Progenitor cell of endocrine pancreas (in vitro differentiated cells): ENCODE data around the gene GNAI1. TPM values are rescaled to one million over a fixed set of nuclear protein-coding genes. Genes with fewer than 3 reads are reported as not detected.
A peak's percentile ranks its signal among the peaks of the same experiment; 100 is the strongest.

ENCODE experiments used
- DNase-seq: peaks from one replicate; pipeline ENCODE4 v3.0.0; 2021; ENCODE audit warnings: low spot score; ENCODE audit not compliant: unreplicated experiment
- H3K27ac Mint-ChIP-seq: 2 replicates; pipeline ENCODE4 v1.8.0; 2021; ENCODE audit warnings: mild to moderate bottlenecking, moderate library complexity, mixed read lengths
- H3K27me3 Mint-ChIP-seq: 2 replicates; pipeline ENCODE4 v1.8.0; 2021; ENCODE audit warnings: mixed read lengths
- H3K36me3 Mint-ChIP-seq: 2 replicates; pipeline ENCODE4 v1.8.0; 2022; ENCODE audit warnings: mixed read lengths; ENCODE audit not compliant: insufficient read depth
- H3K4me1 Mint-ChIP-seq: 2 replicates; pipeline ENCODE4 v1.8.0; 2021; ENCODE audit warnings: low read depth, mixed read lengths
- H3K4me3 Mint-ChIP-seq: 2 replicates; pipeline ENCODE4 v1.8.0; 2021; ENCODE audit warnings: low read depth, mild to moderate bottlenecking, moderate library complexity, mixed read lengths
- H3K9me3 Mint-ChIP-seq: 2 replicates; pipeline ENCODE4 v1.8.0; 2021; ENCODE audit warnings: low read depth, mixed read lengths
- CTCF ChIP-seq: fragments of 200-600 bp; sonication (generic); IDR thresholded peaks from one replicate; pipeline ENCODE4 v1.5.0; 2021; ENCODE audit warnings: antibody characterized with exemption, mild to moderate bottlenecking; ENCODE audit not compliant: unreplicated experiment
- total RNA-seq: library from RNA; stranded (reverse); gene quantifications from 2 replicates; pipeline ENCODE4 v1.2.1, GENCODE V29; 2021

The GNAI1 gene
- total RNA-seq, 1 donor from 2014 or later, result 50.8 TPM

DNA sequence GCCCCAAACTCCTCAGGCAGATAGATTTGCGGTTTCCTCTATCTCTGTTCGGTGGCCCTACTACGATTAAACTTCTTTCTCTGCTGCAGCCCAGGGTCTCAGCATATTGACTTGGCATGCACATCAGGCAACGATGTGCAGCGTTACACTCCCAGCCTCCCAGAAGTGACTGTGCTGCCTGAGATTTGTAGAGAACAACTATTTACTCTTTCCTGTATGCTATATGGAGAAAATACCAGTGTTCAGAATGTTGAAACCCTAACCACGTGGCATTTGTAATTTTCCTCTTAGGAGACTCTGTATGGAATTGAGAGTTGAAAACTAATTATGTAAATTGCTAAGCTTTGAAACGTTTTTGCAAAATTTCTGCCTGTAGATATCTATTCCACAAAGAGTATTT, 50.9 kb downstream of the GNAI1 start:
- H3K36me3 Mint-ChIP-seq, result peaks cover 1% of the 10 kb centered on the region

GRCh38 chr7:80186721-80187120, 52.1 kb downstream of the GNAI1 start:
- Mint-ChIP-seq H3K27me3 (no peaks in the 10 kb centered on the region), H3K27ac (peak overlapping the region; percentile 56), H3K36me3 (peaks cover 6% of the 10 kb centered on the region), H3K4me3 (no peak overlapping the region), H3K9me3 (peaks cover 5% of the 10 kb centered on the region), H3K4me1 (peaks cover 34% of the 10 kb centered on the region)
- DNase-seq, result no peak
- no peak for TF ChIP-seq CTCF

More for the DNA sequence above, 50.9 kb downstream of the GNAI1 start:
- Mint-ChIP-seq H3K27ac (peak overlapping the region; percentile 16), H3K4me3 (no peak overlapping the region), H3K4me1 (peaks cover 31% of the 10 kb centered on the region), H3K27me3 (no peaks in the 10 kb centered on the region), H3K9me3 (peaks cover 3% of the 10 kb centered on the region)
- no peak for TF ChIP-seq CTCF
- no peak for DNase-seq

GRCh38 chr7:80187279-80187678, 52.6 kb downstream of the GNAI1 start:
- Mint-ChIP-seq H3K4me3 (no peak overlapping the region), H3K27ac (peak overlapping the region; percentile 56), H3K9me3 (peaks cover 5% of the 10 kb centered on the region), H3K27me3 (no peaks in the 10 kb centered on the region), H3K4me1 (peaks cover 30% of the 10 kb centered on the region), H3K36me3 (peaks cover 6% of the 10 kb centered on the region)
- no peak for TF ChIP-seq CTCF
- DNase-seq, result no peak

GRCh38 chr7:80187727-80188126, 53.1 kb downstream of the GNAI1 start:
- TF ChIP-seq CTCF, result no peak
- DNase-seq, result no peak
- H3K4me1 Mint-ChIP-seq, result peaks cover 30% of the 10 kb centered on the region
- H3K27me3 Mint-ChIP-seq, result no peaks in the 10 kb centered on the region
- peaks cover 7% of the 10 kb centered on the region for H3K36me3 Mint-ChIP-seq
- peak overlapping the region; percentile 64 for H3K27ac Mint-ChIP-seq
- peaks cover 5% of the 10 kb centered on the region for H3K9me3 Mint-ChIP-seq
- H3K4me3 Mint-ChIP-seq, result no peak overlapping the region

DNA sequence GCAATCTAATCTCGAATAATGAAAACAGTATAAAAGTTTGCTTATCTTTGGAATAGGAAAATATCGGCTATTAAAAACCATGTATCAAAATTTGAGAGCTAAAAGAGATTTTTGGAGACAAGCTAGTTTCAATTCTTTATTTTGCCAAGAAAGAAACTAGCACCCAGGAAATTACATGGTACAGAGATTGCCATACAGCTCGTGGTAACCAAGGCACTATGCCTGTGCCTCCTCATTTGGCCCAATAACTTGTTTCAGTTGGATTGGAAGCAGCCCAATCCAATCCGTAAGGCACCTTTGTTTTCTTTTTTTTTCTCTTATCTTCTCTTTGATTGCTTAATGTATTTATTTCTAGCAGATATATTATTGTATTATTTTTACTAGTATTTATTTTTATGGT, 55.0 kb downstream of the GNAI1 start:
- Mint-ChIP-seq H3K4me1 (peaks cover 30% of the 10 kb centered on the region), H3K9me3 (peaks cover 2% of the 10 kb centered on the region)

More for the DNA sequence above, 55.0 kb downstream of the GNAI1 start:
- H3K27me3 Mint-ChIP-seq, result no peaks in the 10 kb centered on the region
- no peak overlapping the region for H3K27ac Mint-ChIP-seq
- peaks cover 6% of the 10 kb centered on the region for H3K36me3 Mint-ChIP-seq
- no peak for DNase-seq
- H3K4me3 Mint-ChIP-seq, result no peak overlapping the region
- TF ChIP-seq CTCF, result no peak
